Measurements from ENCODE around the gene GPR84.
A peak's percentile ranks its signal among the peaks of the same experiment; 100 is the strongest.

GPR84 gene

DNA sequence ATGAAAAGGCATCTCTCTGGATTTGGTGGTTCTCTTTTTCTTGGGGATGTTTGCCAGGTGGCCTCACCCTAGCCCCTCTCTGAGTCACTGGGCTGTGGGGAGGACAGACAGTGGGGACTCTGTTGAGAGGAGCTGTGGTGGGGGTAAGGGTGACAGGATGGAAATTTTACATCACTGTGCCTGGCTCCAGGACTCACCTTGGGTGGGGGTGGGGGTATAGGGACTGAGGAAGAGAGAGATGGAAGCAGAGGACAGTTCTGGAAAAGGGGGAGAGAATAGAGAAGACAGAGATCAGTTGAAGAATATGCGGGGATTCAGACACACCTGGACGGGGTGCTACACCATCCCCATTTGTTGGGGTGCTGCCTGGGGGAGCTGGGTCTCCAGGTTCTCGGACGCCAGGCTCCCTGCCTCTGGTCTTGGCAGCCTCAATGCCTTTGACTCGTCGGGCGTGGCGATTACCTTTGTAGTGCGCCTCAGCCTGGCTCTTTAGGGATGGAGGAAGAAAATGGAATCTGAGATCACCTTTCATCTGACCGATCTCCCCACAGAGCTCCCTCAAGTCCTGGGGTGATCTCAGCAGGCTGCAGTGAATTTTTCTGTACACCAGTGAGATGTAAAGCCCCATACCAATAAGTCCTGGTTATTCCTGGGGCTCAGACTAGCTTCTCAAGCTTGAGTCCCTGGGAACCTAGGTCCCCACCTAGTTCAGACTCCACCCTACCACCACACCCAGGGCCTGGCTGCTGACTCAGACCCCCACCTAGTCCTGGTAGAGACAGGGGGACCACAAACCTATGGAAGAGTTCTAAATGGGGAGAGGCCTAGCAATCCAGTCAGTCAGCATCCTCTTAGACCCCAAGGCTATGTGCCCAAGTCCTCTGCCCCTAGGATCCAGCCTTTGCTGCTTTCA lies 9.6 kb upstream of the GPR84 start:
- DNase-seq = no peak

DNA sequence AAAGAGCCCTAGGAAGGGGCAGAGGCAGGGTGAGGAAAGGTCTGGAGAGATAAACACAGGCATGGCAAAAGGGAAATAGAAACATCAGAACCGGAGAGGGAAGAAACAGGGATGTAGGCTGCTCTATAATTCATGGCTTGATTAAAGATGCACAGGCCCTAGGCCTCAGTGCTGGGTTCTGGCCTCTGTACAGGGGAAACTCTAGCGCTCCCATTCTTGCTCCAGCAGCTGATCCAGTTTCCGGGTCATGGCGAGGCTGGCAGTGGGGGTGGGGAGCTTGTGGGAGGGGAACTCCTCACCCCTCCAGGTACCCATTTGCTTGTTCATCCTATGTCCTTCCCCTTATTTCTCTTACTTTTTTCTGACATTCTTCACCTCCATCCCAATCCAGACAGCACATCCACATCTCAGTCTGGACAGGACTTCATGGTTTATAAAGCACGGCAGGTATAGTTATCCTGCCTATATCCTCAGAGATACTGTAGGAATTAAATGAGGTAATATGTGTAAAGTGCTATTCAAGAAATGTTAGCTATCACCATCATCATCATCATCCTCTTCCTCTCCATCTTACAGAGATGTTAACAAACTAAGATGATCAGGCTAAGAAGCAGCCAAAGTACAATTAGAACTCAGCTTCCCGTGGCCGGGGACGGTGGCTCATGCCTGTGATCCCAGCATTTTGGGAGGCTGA lies 8.0 kb upstream of the GPR84 start:
- DNase-seq = no peak

DNA sequence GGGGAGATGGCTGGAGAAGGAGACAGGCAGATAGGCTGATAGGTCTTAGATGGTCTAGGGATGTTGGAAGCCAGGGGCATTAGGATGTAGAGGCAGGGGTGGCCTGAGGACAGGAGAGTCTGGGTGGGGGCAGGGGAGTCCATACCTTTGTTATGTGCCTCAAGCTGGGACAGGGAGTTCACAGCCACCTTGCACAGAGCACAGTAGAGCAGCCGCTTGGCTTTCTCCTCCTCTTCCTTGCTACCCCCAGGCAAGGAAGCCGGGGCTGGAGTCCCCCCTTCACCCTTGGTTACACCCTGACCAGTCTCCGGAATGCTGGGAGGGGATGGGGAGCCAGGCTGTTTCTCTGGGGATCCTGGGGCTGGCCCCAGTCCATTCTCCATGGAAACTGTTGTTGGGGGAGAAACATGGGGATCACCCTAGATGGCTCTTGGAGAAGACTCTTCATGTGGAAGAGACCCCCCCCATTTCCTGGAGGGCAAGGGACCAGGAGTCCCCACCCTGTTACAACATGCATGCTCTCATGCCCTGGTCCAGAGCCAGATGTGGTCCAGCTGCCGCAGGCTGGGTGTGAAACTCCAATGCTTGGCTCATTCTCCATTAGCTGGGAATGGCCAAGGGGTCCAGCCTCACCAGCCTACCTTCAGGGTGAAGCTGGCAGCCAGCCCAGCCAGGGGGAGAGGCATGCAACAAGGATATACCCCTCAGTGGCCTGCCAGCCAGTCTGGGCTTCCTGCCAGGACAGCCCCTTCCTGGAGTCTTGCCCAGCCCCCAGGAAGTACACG lies 7.2 kb upstream of the GPR84 start:
- no peak for DNase-seq

DNA sequence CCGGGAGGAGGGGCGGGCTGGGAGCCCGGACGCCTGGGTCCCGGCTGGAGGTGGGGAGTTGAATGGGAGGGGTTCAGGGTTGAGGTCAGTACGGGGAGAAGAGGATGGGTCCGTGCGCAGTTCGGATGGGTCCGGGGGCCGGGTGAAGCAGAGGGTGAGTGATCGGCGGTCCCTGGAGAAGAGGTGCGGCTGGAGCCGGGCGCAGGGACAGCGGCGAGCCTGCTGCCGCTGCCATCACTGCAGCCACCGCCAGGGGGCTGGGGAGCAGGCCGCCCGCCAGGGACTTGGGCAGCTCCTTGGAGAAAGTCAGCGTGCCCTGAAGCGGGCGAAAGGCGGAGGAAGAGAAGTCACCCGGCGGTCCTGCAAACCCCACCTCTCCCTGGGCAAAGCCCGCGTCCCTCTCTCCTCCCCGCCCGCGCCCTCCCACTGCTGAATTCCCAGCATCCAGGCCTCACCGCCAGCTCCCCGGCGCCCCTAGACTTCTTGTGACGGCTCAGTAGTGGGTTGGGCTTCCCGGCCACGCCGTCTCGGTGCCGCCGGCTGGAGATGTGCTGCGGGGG lies 6.0 kb upstream of the GPR84 start:
- no peak for DNase-seq

DNA sequence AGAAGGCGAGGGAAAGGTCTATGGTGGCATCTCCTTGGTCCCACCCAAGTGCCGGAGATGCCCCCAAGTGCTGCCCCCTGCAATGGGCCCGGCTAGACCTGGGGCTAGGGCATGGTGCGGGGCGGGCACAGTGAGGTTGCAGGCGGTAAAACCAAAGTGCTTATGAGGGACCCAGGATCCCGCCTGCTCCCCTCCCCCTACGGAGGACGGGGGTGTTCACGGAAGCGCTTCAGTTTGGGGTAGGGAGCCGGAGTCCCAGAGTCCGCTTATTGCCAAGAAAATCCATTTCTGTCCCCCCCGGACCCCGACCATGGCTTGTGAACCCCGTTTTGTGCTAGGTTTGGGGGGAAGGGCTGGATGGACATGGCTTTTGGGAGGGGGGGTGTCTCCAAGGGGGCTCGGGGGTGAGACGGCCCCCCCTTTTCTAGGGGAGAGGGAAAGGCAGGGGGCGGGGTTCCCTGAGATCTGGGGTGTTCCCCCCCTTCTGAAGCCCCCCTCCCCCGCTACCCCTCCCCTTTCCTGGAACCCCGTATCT lies 5.4 kb upstream of the GPR84 start:
- no peak for DNase-seq

DNA sequence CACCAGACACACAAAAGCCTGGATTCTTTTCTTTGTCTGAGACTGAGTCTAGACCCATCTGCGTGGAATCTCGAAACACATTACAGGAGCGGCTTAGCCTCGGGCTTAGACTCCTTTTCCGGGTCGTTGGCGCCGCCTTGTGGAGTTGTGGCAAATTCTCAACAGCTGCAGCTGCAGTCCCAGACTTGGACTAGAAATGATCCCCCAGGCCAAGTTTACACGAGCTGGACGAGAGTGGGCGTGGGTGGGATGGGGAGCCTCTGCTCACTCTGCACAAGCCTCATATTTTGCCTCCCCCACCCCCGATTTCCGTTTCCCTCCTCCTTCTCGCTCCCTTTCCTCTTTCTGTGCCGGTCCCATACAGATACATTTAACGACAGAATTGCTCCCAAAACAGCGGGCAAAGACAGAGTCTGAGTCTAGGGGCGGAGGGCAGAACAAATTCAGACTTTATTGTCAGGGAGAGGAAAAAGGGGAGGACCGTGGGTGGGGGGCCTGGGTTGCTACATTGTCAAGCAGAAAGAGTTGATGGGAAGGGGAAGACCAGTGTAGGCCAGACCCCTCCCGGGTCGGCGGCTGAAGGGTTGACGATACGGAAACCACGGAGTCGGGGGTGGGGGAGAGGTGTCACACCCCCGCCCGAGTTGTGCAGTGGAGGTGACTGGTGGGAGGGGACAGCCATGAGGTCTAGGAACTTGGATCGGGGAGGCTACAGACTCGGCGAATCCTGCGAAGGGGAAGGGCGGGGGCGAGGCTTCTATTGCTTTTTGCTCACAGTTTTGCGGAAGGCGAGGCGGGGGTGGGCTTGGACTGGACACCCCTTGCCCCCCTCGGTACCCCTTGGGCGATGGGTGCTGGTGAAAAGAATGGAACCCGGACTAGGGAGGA lies 4.7 kb upstream of the GPR84 start:
- DNase-seq = peak; percentile 70 to 88 (median 80)

DNA sequence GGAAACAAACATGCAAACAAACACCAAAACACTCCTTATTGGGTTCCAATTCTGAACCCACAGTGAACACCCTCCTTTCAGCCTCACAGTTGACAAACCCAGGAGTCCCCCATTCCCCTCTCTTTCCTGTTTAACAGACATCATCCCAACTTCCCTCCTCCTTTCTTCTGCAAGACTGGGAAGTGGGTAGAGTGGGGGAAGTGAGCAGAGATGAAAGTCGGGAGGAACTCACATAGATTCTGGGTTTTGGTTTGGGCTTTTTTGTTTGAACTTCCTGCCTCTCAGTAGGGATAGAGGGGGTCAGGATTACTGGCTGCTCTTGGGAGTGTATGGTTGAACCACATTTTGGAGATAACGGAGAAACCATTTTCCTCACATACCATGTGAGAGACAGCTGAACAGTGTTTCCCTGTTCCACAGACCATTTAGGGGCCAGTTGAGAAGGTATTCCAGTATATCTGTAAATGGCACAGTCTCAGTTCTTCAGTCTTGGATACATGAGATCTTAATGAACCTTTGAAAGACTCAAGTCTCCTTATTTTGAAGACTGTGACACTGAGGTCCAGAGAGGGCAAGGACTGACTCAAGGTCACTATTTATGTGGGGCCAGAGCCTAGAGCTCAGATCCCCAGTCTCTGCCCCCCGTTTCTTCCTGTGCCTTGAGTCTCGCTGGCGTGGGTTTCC lies 3.9 kb upstream of the GPR84 start:
- DNase-seq = no peak

DNA sequence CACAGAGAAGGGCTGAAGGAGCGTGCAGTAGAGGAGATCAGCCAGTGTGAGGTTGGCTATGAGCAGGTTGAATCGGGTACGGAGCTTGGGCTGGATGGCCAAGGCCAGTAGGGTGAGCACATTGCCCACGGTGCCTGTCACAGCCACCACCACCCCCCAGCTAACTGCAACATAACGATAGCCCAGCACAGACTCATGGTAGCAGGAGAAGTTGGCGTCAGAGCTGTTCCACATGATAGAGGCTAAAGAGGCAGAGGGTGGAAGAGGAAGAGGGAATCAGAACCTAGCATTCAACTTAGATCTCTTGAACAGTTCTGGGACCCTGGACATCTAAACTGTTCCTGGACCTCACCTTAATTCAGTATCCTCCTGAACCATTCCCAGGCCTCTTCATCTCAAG lies 668 bp downstream of the GPR84 start:
- DNase-seq = no peak

DNA sequence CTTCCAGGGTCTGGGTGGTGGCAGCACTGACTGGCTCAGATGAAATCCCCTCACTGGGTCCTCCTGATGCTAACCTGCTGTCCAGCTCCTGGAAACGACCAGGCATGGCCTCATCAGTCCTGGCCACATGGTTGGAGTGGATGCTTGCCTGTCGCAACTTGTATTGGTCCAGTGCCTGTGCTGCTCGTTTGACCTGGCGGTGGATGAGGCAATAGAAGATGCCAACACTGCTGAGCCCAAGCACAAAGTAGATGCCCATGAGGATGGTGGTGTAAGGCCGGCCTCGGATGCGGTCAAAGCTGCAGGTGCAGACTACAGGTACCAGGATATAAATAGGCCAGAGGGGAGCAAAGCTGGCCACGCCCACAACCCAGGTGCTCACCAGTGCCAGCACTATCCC lies 1.2 kb downstream of the GPR84 start:
- no peak for DNase-seq

DNA sequence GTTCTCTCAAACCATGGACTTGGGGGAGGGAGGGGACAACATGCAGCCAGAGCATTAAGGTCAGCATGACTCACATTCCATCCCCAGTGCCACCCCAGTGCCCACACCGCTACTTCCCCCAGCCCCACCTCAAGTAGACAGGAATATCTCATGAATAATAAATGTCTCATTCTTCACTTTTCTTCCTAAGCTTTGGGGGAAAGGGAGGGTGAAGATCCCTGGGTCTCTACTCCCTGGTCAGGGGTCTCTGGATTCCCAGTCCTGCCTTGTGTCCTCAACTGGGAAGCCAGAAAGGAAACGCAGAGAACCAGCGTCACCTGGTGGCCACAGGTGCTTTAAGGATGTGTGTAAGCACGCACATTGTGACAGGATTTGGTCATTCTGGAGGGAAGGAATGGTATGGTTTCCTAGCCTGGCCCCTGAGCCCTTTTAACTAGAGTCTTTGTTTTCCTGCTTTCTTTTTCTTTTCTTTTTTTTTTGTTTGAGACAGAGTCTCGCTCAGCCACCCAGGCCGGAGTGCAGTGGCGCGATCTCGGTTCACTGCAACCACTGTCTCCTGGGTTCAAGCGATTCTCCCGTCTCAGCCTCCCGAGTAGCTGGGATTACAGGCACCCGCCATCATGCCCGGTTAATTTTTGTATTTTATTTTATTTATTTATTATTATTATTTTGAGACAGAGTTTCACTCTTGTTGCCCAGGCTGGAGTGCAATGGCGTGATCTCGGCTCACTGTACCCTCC lies 3.4 kb downstream of the GPR84 start:
- DNase-seq = peak in 2 of 5 donors; percentile 44 to 47

DNA sequence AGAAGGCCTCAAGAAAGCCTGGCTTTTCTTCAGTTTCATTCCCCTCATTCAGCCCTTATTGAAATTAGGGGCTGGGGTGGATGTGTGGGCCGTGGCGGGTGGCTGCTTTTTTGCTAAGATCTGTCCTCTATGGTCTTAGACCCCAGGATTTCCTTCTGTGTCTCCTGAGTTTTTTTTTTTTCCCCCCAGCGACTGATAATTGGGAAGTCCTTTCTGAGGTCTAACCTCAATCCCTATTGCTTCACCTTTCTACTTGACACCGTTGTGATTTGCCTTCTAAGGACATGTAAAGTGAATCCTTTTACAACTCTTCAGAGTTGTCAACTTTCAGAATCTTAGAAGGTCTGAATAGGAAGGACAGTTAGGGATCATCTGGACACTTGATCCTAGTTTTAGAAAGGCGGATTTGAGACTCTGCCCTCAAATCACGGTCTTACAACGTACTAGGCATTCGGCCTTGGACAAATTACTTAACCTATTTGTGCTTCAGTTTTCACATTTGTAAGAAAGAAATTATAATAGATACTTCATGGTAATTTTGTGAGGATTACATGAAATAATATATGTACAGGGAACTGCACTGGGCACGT lies 4.4 kb downstream of the GPR84 start:
- no peak for DNase-seq

DNA sequence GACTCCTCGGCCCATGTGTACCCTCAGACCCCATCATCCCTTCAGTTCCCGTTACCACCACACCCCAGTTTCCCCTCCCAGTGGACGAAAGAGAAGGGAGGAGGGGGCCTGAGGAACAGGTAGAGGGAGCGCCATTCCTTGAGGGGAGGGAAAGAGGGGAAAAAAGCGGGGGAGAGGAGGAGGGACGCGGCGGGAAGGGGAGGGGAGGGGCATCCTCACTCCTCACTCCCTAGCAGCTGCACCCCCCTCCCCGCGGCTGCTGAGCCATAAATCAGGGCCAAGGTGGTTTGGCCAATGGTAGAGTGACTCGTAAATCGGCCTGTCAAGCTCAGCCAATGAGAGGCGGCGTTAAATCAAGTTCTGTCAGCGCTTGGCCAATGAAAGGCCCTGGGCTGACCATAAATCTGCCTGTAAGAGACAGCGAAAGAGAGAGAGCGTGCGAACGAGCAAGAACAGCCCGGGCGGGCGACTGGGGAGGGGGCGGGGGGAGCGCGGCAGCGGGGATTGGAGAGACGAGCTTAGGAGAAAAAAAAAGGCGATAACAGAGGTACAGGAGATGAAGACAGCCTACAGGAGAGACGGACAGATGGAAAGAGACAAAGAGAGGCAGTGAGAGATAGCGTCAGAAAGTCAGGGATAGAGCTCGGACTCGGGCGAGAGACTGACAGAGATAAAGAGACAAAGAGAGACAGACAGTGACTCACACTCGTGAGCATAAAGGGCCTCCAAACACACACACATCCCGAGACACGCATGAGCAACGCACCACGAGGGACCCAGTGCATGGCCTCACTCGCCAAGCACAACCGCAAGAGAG lies 5.1 kb downstream of the GPR84 start:
- peak; percentile 85 to 98 (median 93) for DNase-seq

DNA sequence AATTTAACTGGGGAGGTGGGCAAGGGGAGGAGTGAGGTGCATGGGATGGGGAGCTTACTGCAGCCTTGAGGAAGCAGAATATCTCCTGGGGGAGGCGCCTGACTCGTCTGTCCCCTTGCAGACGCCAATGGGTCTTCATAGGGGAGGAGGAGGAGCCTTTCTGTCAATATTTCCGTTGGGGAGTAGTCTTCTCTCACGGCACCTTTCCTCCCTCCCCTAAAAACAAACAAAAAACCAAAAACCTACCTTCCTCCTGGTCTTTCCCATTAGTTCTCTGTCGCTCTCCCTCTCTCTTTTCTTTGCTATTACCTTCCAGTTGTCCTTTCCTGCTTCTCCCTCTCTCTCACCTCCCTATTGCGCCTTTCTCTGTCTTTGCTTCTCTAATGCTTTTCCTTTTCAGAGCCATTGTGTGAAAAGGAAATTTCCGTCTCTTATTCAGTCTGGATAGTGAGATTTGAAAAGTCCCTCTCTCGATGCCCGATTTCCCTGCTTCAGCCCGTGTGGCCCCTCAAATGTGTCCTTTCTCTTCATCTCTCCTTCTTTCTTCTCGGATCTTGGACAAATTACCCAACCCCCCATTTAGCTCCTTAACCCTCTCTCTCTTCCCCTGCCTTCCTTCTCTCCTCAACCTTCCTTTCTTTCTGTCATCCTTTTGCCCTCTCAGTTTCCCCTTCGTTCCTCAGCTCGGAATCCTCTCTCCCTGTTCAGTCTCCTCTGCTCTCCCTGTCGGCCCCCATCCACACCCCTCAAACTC lies 5.9 kb downstream of the GPR84 start:
- peak in 3 of 5 donors; percentile 32 to 71 (median 33) for DNase-seq

DNA sequence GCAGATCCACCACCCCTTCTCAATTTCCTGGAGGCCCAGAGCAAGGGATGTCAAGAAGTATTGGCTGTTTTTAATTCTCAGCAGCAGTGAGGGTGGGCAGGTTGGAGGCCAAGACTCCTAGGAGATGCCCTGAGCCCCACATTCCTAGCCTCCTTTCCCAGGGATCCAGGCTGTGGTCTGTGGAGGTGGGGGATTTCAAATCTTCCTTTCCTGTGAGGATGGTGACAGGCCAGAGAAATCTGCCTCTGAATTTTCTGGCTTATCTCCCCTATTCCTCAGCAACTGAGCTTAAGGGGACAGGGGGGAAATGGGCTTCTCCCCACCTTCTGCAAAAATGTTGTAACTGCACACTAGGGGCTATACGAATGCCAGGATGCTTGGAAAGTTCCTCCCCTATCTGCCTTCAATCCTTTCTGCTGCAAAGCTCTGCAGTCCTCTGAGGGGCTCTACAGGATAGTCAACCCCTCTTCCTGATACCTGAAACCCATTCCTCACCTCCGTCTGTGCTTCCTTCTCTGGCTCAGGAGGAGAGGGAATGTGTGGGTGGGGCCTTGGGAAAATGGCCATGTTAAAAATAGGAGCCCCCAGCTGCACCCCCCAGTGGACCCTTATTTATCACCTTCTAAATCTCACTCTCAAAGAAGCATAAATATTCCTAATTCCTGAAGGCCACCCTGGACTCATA lies 6.6 kb downstream of the GPR84 start:
- no peak for DNase-seq

DNA sequence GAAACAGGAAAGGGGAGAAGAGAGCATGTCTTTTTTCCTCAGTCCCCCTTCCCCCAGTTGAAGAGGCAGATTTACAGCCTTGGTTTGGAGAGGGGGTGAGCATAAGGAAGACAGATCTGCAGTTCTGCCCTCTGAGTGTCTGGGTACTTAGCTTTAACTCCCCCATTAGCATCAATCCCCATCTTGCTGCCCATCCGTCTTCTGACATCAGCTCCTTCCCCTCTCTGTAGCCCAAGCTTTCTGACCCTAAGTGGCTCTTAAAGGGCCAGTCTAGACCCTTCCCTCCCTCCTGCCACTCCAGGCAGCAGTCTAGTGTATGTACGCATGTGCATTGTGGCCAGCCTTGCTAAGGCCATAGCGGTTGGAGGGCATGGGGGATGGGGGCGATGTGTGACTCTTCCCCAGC lies 7.3 kb downstream of the GPR84 start:
- DNase-seq = no peak

DNA sequence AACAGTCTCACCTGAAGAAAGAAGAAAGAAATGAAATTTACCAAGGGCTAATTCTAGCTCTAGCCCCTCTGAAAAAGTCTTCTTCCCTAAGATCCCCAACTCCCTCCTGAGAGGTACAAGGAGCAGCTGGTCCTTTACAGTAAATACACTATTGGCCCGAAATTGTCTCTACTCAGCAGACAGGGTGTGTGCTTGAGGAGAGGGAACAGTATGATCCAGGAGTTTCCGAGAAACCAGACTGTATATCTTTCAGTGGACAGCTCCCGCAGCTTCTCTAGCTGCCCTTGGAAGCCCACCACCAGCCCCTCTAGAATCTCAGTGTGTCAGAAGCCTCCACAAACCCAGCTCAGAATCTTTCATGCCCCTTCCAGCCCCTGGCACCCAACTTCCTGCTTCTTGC lies 8.1 kb downstream of the GPR84 start:
- no peak for DNase-seq

DNA sequence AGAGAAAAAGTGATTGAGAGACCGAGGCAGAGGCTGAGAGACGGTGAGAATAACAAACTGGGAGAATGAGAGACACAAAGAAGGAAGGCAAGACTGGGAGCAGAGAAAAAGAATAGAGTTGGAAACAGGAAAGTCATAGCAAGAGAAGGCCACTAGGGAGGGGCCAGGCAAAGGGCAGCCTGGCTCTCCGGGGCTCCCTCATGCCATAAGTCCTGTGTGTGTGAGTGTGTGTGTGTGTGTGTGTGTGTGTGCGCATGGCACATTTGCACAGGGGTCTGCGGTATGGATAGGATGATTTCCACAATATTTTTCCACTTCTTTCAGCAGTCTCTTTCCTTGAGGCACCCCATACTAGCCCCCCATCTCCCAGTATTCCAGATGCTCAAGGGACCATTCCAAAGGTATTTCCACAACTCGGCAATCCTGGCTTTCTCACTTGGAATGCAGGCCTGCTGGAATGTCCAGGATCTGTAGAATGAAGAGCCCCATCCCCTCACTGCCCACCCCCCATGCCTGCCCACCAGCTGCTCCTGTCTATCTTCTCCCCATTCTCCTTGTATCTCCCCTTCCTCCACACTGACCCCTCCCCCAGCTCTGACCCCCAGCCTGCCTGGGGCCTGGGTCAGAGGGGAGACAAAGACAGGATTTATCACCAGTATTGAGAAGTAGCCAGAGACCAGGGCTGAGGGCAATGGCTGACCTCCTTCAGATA lies 9.0 kb downstream of the GPR84 start:
- no peak for DNase-seq
